HEK293 (cell line): ENCODE measurements around the gene CD74.

Source experiments
- BCL11A ChIP-seq: fragments of 450-650 bp; formaldehyde crosslinking; IDR thresholded peaks from 2 replicates; pipeline ENCODE4 v1.5.1; 2016; ENCODE audit warnings: low read depth, missing biosample characterization, missing genetic modification characterization
- GLIS1 ChIP-seq: fragments of 450-650 bp; formaldehyde crosslinking; IDR thresholded peaks from 2 replicates; pipeline ENCODE4 v1.5.1; 2016; ENCODE audit warnings: missing biosample characterization, missing genetic modification characterization
- IKZF3 ChIP-seq: fragments of 450-650 bp; IDR thresholded peaks from 2 replicates; pipeline ENCODE4 v1.5.0; 2018; ENCODE audit warnings: missing biosample characterization, mild to moderate bottlenecking, missing genetic modification characterization, moderate library complexity
- PRDM1 ChIP-seq: fragments of 450-650 bp; formaldehyde crosslinking; IDR thresholded peaks from 2 replicates; pipeline ENCODE4; 2016; ENCODE audit warnings: missing biosample characterization, missing genetic modification characterization
- PRDM10 ChIP-seq: fragments of 450-650 bp; formaldehyde crosslinking; IDR thresholded peaks from 2 replicates; pipeline ENCODE4 v1.5.1; 2016; ENCODE audit warnings: missing biosample characterization, missing genetic modification characterization
- SP2 ChIP-seq: fragments of 450-650 bp; formaldehyde crosslinking; IDR thresholded peaks from 2 replicates; pipeline ENCODE4 v1.5.1; 2016; ENCODE audit warnings: missing biosample characterization, missing genetic modification characterization
- SP7 ChIP-seq: fragments of 450-650 bp; formaldehyde crosslinking; IDR thresholded peaks from 2 replicates; pipeline ENCODE4 v1.5.1; 2016; ENCODE audit warnings: missing biosample characterization, missing genetic modification characterization
- YY2 ChIP-seq: fragments of 450-650 bp; formaldehyde crosslinking; IDR thresholded peaks from 2 replicates; pipeline ENCODE4 v1.5.1; 2016; ENCODE audit warnings: missing biosample characterization, missing genetic modification characterization
- ZBTB10 ChIP-seq: fragments of 450-650 bp; formaldehyde crosslinking; IDR thresholded peaks from 2 replicates; pipeline ENCODE4 v1.5.1; 2016; ENCODE audit warnings: missing biosample characterization, missing genetic modification characterization
- ZBTB7A ChIP-seq: fragments of 450-650 bp; formaldehyde crosslinking; IDR thresholded peaks from 2 replicates; pipeline ENCODE4 v1.5.1; 2016; ENCODE audit warnings: low read depth, missing biosample characterization, missing genetic modification characterization
- ZBTB8A ChIP-seq: fragments of 450-650 bp; formaldehyde crosslinking; IDR thresholded peaks from 2 replicates; pipeline ENCODE4 v1.5.1; 2016; ENCODE audit warnings: missing biosample characterization, missing genetic modification characterization
- ZEB2 ChIP-seq: fragments of 450-650 bp; formaldehyde crosslinking; IDR thresholded peaks from 2 replicates; pipeline ENCODE4 v1.5.1; 2016; ENCODE audit warnings: missing biosample characterization, missing genetic modification characterization
- ZNF302 ChIP-seq: fragments of 450-650 bp; formaldehyde crosslinking; IDR thresholded peaks from 2 replicates; pipeline ENCODE4 v1.5.1; 2016; ENCODE audit warnings: missing biosample characterization, missing genetic modification characterization, low read depth
- ZNF341 ChIP-seq: fragments of 450-650 bp; formaldehyde crosslinking; IDR thresholded peaks from 2 replicates; pipeline ENCODE4; 2016; ENCODE audit warnings: low read depth, missing biosample characterization, missing genetic modification characterization
- ZNF433 ChIP-seq: fragments of 450-650 bp; formaldehyde crosslinking; IDR thresholded peaks from 2 replicates; pipeline ENCODE4 v1.5.1; 2016; ENCODE audit warnings: missing biosample characterization, missing genetic modification characterization, low read depth
- ZNF510 ChIP-seq: fragments of 450-650 bp; formaldehyde crosslinking; IDR thresholded peaks from 2 replicates; pipeline ENCODE4 v1.5.1; 2018; ENCODE audit warnings: mild to moderate bottlenecking, missing genetic modification characterization, missing biosample characterization; ENCODE audit not compliant: insufficient replicate concordance
- ZNF580 ChIP-seq: fragments of 450-650 bp; formaldehyde crosslinking; IDR thresholded peaks from 2 replicates; pipeline ENCODE4 v1.5.1; 2016; ENCODE audit warnings: missing biosample characterization, missing genetic modification characterization
- ZNF596 ChIP-seq: fragments of 450-650 bp; IDR thresholded peaks from 2 replicates; pipeline ENCODE4 v1.5.0; 2018; ENCODE audit warnings: missing biosample characterization, mild to moderate bottlenecking, missing genetic modification characterization, moderate library complexity
- ZNF660 ChIP-seq: fragments of 450-650 bp; IDR thresholded peaks from 2 replicates; pipeline ENCODE4 v1.5.1; 2018; ENCODE audit warnings: missing biosample characterization, mild to moderate bottlenecking, missing genetic modification characterization
- ZNF670 ChIP-seq: fragments of 450-650 bp; formaldehyde crosslinking; IDR thresholded peaks from 2 replicates; pipeline ENCODE4 v1.5.1; 2016; ENCODE audit warnings: missing biosample characterization, missing genetic modification characterization, low read depth
- ZNF792 ChIP-seq: fragments of 450-650 bp; formaldehyde crosslinking; IDR thresholded peaks from 2 replicates; pipeline ENCODE4 v1.5.1; 2016; ENCODE audit warnings: missing biosample characterization, missing genetic modification characterization
- ZXDB ChIP-seq: fragments of 450-650 bp; formaldehyde crosslinking; IDR thresholded peaks from 2 replicates; pipeline ENCODE4 v1.5.1; 2016; ENCODE audit warnings: missing biosample characterization, missing genetic modification characterization
- TF ChIP-seq, protein P1 (sequence below): fragments of 450-650 bp; formaldehyde crosslinking; IDR thresholded peaks from 2 replicates; pipeline ENCODE4 v1.5.1; 2016; ENCODE audit warnings: missing biosample characterization, missing genetic modification characterization
- TF ChIP-seq, protein P2 (sequence below): fragments of 450-650 bp; formaldehyde crosslinking; IDR thresholded peaks from 2 replicates; pipeline ENCODE4 v1.5.1; 2016; ENCODE audit warnings: missing biosample characterization, missing genetic modification characterization
- TF ChIP-seq, protein P3 (sequence below): sonication (generic); formaldehyde crosslinking; IDR thresholded peaks from 2 replicates; pipeline ENCODE4 v1.8.1; 2022; ENCODE audit warnings: mild to moderate bottlenecking, moderate library complexity, missing genetic modification reagents
- TF ChIP-seq, protein P4 (sequence below): fragments of 450-650 bp; formaldehyde crosslinking; optimal IDR thresholded peaks from 2 replicates; pipeline ENCODE3; 2016; ENCODE audit warnings: missing biosample characterization, mild to moderate bottlenecking, missing genetic modification characterization

Gene CD74

GRCh38 chr5:150449517-150450339 lies 37.0 kb upstream of the CD74 start, which contains the start of gene RPS14 (continued):
- TF ChIP-seq ZBTB10 (tag by site-specific recombination) = peak; percentile 85; the same call in 1 of the 2 replicates
- peak; percentile 75 for TF ChIP-seq ZNF596 (tag by site-specific recombination)
- TF ChIP-seq ZEB2 = peak; percentile 91
- 0 out of 2 replicates have a peak, but pooled peaks have one; percentile 1 for TF ChIP-seq IKZF3
- TF ChIP-seq ZBTB8A (tag by site-specific recombination) = peak; percentile 76
- TF ChIP-seq ZNF433 (tag by site-specific recombination) = no peak
- TF ChIP-seq PRDM1 = peak; percentile 31; the same call in 1 of the 2 replicates
- TF ChIP-seq SP7 (tag by site-specific recombination) = peak; percentile 92
- TF ChIP-seq SP2 (tag by site-specific recombination) = peak; percentile 95
- TF ChIP-seq, protein P1, sequence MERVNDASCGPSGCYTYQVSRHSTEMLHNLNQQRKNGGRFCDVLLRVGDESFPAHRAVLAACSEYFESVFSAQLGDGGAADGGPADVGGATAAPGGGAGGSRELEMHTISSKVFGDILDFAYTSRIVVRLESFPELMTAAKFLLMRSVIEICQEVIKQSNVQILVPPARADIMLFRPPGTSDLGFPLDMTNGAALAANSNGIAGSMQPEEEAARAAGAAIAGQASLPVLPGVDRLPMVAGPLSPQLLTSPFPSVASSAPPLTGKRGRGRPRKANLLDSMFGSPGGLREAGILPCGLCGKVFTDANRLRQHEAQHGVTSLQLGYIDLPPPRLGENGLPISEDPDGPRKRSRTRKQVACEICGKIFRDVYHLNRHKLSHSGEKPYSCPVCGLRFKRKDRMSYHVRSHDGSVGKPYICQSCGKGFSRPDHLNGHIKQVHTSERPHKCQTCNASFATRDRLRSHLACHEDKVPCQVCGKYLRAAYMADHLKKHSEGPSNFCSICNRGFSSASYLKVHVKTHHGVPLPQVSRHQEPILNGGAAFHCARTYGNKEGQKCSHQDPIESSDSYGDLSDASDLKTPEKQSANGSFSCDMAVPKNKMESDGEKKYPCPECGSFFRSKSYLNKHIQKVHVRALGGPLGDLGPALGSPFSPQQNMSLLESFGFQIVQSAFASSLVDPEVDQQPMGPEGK (tag by site-specific recombination) = peak; percentile 65
- TF ChIP-seq ZXDB (tag by site-specific recombination) = peak; percentile 98
- TF ChIP-seq, protein P2, sequence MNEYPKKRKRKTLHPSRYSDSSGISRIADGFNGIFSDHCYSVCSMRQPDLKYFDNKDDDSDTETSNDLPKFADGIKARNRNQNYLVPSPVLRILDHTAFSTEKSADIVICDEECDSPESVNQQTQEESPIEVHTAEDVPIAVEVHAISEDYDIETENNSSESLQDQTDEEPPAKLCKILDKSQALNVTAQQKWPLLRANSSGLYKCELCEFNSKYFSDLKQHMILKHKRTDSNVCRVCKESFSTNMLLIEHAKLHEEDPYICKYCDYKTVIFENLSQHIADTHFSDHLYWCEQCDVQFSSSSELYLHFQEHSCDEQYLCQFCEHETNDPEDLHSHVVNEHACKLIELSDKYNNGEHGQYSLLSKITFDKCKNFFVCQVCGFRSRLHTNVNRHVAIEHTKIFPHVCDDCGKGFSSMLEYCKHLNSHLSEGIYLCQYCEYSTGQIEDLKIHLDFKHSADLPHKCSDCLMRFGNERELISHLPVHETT (tag by site-specific recombination) = peak; percentile 99
- TF ChIP-seq ZBTB7A (tag by site-specific recombination) = peak; percentile 92; the same call in 1 of the 2 replicates
- peak; percentile 79 for TF ChIP-seq PRDM10 (tag by site-specific recombination)
- TF ChIP-seq ZNF580 (tag by site-specific recombination) = peak; percentile 100
- TF ChIP-seq GLIS1 (tag by site-specific recombination) = peak; percentile 41; the same call in 1 of the 2 replicates
- TF ChIP-seq, protein P3, sequence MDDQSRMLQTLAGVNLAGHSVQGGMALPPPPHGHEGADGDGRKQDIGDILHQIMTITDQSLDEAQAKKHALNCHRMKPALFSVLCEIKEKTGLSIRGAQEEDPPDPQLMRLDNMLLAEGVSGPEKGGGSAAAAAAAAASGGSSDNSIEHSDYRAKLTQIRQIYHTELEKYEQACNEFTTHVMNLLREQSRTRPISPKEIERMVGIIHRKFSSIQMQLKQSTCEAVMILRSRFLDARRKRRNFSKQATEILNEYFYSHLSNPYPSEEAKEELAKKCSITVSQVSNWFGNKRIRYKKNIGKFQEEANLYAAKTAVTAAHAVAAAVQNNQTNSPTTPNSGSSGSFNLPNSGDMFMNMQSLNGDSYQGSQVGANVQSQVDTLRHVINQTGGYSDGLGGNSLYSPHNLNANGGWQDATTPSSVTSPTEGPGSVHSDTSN (CRISPR knock-in tag) = 0 out of 2 replicates have a peak, but pooled peaks have one; percentile 42
- TF ChIP-seq YY2 (tag by site-specific recombination) = peak; percentile 99
- TF ChIP-seq BCL11A (tag by site-specific recombination) = 0 out of 2 replicates have a peak, but pooled peaks have one; percentile 21
- peak; percentile 7; the same call in 1 of the 2 replicates for TF ChIP-seq ZNF341 (tag by site-specific recombination)
- TF ChIP-seq, protein P4, sequence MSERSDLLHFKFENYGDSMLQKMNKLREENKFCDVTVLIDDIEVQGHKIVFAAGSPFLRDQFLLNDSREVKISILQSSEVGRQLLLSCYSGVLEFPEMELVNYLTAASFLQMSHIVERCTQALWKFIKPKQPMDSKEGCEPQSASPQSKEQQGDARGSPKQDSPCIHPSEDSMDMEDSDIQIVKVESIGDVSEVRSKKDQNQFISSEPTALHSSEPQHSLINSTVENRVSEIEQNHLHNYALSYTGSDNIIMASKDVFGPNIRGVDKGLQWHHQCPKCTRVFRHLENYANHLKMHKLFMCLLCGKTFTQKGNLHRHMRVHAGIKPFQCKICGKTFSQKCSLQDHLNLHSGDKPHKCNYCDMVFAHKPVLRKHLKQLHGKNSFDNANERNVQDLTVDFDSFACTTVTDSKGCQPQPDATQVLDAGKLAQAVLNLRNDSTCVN (tag by site-specific recombination) = peak; percentile 38
- TF ChIP-seq ZNF670 = no peak
- no peak for TF ChIP-seq ZNF792 (tag by site-specific recombination)
- 0 out of 2 replicates have a peak, but pooled peaks have one; percentile 3 for TF ChIP-seq ZNF302 (tag by site-specific recombination)
- TF ChIP-seq ZNF510 (tag by site-specific recombination) = peak; percentile 46
- TF ChIP-seq ZNF660 (tag by site-specific recombination) = peak; percentile 71
